ENCODE data around the gene CHMP4A.

Gene CHMP4A

GRCh38 chr14:24187539-24187915 lies 25.8 kb downstream of the CHMP4A start:
- Histone ChIP-seq H3K4me3 (ENCODE audit: severe bottlenecking) (peak overlapping the region; percentile 77), H3K36me3 (ENCODE audit: low read depth) (peaks cover 69% of the 10 kb centered on the region), H3K27me3 (ENCODE audit: insufficient read depth, poor library complexity, severe bottlenecking) (no peaks in the 10 kb centered on the region), H3K4me1 (ENCODE audit: insufficient read depth, poor library complexity, severe bottlenecking) (peaks cover 4% of the 10 kb centered on the region), H3K27ac (ENCODE audit: poor library complexity, severe bottlenecking) (no peak overlapping the region), H3K9me3 (ENCODE audit: severe bottlenecking) (no peaks in the 10 kb centered on the region)
- DNase-seq (ENCODE audit: low spot score) = no peak
- no peak for ATAC-seq (ENCODE audit: low read depth)
- TF ChIP-seq CTCF (IDR thresholded peaks at IDR 0.05; ENCODE audit: poor library complexity, severe bottlenecking) = no peak

GRCh38 chr14:24186831-24187538 lies 26.3 kb downstream of the CHMP4A start:
- no peak overlapping the region for H3K27ac ChIP-seq (ENCODE audit: poor library complexity, severe bottlenecking)
- DNase-seq (ENCODE audit: low spot score) (no peak), ATAC-seq (ENCODE audit: low read depth) (no peak)
- peaks cover 4% of the 10 kb centered on the region for H3K4me1 ChIP-seq (ENCODE audit: insufficient read depth, poor library complexity, severe bottlenecking)
- peaks cover 65% of the 10 kb centered on the region for H3K36me3 ChIP-seq (ENCODE audit: low read depth)
- no peak for TF ChIP-seq CTCF (IDR thresholded peaks at IDR 0.05; ENCODE audit: poor library complexity, severe bottlenecking)
- no peaks in the 10 kb centered on the region for H3K27me3 ChIP-seq (ENCODE audit: insufficient read depth, poor library complexity, severe bottlenecking)
- H3K9me3 ChIP-seq (ENCODE audit: severe bottlenecking) = no peaks in the 10 kb centered on the region
- no peak overlapping the region for H3K4me3 ChIP-seq (ENCODE audit: severe bottlenecking)

- no peak for ATAC-seq (ENCODE audit: low read depth)
- peaks cover 67% of the 10 kb centered on the region for H3K36me3 ChIP-seq (ENCODE audit: low read depth)
- H3K4me1 ChIP-seq (ENCODE audit: insufficient read depth, poor library complexity, severe bottlenecking) = peaks cover 4% of the 10 kb centered on the region
- no peaks in the 10 kb centered on the region for H3K9me3 ChIP-seq (ENCODE audit: severe bottlenecking)
- no peak for DNase-seq (ENCODE audit: low spot score)
- no peak overlapping the region for H3K27ac ChIP-seq (ENCODE audit: poor library complexity, severe bottlenecking)
- no peak overlapping the region for H3K4me3 ChIP-seq (ENCODE audit: severe bottlenecking)
- TF ChIP-seq CTCF (IDR thresholded peaks at IDR 0.05; ENCODE audit: poor library complexity, severe bottlenecking) = no peak
- no peaks in the 10 kb centered on the region for H3K27me3 ChIP-seq (ENCODE audit: insufficient read depth, poor library complexity, severe bottlenecking)
These were observed 27.5 kb downstream of the CHMP4A start for GRCh38 chr14:24185741-24186140.

GRCh38 chr14:24185026-24185425 lies 28.3 kb downstream of the CHMP4A start:
- no peak for DNase-seq (ENCODE audit: low spot score)
- H3K27me3 ChIP-seq (ENCODE audit: insufficient read depth, poor library complexity, severe bottlenecking) = no peaks in the 10 kb centered on the region
- H3K36me3 ChIP-seq (ENCODE audit: low read depth) = peaks cover 74% of the 10 kb centered on the region
- H3K9me3 ChIP-seq (ENCODE audit: severe bottlenecking) = no peaks in the 10 kb centered on the region
- no peak for ATAC-seq (ENCODE audit: low read depth)
- no peak overlapping the region for H3K27ac ChIP-seq (ENCODE audit: poor library complexity, severe bottlenecking)
- no peak for TF ChIP-seq CTCF (IDR thresholded peaks at IDR 0.05; ENCODE audit: poor library complexity, severe bottlenecking)
- no peak overlapping the region for H3K4me3 ChIP-seq (ENCODE audit: severe bottlenecking)
- H3K4me1 ChIP-seq (ENCODE audit: insufficient read depth, poor library complexity, severe bottlenecking) = peaks cover 4% of the 10 kb centered on the region
